OCI-LY7 (cell line): ENCODE measurements around the gene EFNA3.

Experiments
- EZH2phosphoT487 ChIP-seq: fragments of 200-600 bp; sonication (generic); IDR thresholded peaks from 2 replicates; pipeline ENCODE4 v1.6.1; 2018; ENCODE audit warnings: low read depth, borderline replicate concordance, mild to moderate bottlenecking, mixed run types, antibody characterized with exemption, low read length, moderate library complexity, mixed read lengths
- TF ChIP-seq, protein P1 (sequence below): fragments of 200-600 bp; sonication (generic); conservative IDR thresholded peaks from 2 replicates; pipeline ENCODE4 v1.5.1; 2014; ENCODE audit warnings: mild to moderate bottlenecking, antibody characterized with exemption, low read length, moderate library complexity, mixed read lengths

- TF ChIP-seq, protein P1, sequence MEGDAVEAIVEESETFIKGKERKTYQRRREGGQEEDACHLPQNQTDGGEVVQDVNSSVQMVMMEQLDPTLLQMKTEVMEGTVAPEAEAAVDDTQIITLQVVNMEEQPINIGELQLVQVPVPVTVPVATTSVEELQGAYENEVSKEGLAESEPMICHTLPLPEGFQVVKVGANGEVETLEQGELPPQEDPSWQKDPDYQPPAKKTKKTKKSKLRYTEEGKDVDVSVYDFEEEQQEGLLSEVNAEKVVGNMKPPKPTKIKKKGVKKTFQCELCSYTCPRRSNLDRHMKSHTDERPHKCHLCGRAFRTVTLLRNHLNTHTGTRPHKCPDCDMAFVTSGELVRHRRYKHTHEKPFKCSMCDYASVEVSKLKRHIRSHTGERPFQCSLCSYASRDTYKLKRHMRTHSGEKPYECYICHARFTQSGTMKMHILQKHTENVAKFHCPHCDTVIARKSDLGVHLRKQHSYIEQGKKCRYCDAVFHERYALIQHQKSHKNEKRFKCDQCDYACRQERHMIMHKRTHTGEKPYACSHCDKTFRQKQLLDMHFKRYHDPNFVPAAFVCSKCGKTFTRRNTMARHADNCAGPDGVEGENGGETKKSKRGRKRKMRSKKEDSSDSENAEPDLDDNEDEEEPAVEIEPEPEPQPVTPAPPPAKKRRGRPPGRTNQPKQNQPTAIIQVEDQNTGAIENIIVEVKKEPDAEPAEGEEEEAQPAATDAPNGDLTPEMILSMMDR: no peak
- no peak for TF ChIP-seq EZH2phosphoT487
Measured at GRCh38 chr1:155037851-155038441, 40.7 kb upstream of the EFNA3 start.
